GM19035 (cell line): ENCODE measurements around the gene SRSF4.
"Not testable (repeated sequence)": the region's sequence is repeated elsewhere in the genome, so short reads cannot be mapped to it uniquely, and the experiment has no call there.

Experiments used
- ATAC-seq: cut with Tn5 transposase; IDR thresholded peaks from one replicate; pipeline ENCODE4 v1.9.1; 2021; ENCODE audit not compliant: unreplicated experiment

Gene SRSF4

DNA sequence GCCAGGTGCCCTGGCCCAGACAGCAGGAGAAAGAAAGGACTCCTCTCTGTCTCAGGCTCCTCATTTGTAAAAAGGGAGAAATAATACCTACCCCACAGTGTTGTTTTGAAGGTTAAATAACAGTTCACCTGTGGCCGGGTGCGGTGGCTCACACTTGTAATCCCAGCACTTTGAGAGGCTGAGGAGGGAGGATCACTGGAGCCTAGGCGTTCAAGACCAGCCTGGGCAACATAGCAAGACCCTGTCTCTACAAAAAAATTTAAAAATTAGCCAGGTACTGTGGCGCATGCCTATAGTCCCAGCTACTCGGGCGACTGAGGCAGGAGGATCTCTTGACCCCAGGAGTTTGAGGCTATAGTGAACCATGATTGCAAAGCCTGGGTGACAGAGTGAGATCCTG lies 55.5 kb downstream of the SRSF4 start:
- no peak for ATAC-seq

DNA sequence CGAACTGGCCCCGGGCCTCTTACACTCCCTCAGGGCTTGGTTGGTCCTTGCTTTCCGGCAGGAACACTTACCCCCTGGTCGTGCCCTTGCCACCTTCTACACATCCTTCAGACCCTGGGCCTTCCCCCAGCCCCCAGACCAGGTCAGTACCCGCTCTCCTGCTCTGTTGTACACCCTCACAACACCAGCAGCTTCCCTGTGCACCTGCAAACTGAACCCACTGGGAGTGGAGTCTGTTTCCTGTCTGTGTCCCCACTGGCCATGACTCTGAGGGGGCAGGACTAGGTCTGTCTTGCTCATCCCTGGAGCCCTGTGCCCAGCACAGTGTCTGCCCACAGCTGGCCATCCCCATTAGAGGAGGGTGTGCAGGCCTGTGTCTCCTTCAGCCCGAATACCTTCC lies 55.9 kb downstream of the SRSF4 start:
- ATAC-seq: no peak

GRCh38 chr1:29125237-29125641 lies 56.5 kb downstream of the SRSF4 start:
- no peak for ATAC-seq

- no peak for ATAC-seq
Measured at GRCh38 chr1:29124366-29125236, 57.1 kb downstream of the SRSF4 start.

DNA sequence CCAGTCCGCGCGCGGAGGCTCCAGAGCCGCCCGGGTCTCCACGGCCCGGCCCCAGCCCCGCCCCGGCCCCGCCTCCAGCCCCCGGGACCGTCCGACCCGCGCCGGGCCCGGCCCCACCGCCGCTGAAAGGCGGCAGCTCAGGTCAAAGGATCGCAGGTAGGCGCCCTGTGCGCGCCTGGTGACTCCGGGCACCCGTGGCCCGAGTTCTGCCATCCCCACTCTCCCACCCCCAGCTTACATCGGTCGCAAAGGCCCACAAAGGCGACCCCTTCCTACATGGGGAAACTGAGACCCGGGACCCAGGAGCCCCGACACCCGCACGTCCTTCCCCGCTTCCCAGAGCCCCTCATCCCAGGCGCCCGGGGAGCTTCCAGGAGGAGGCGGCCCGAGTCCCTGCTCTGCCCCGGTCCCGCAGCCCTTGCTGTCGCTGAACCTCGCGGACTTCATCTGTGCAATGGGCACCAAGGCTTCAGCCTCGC lies 57.8 kb downstream of the SRSF4 start, which contains the start of gene TMEM200B:
TSS of gene TMEM200B (minus strand) at position 17 of the 479 bp plus-strand sequence. CDS start 2,075 bp downstream, outside the sequence.
- ATAC-seq: no peak

- ATAC-seq: no peak
Measured at GRCh38 chr1:29123053-29123886, 58.4 kb downstream of the SRSF4 start.

- no peak for ATAC-seq
Measured at GRCh38 chr1:29122682-29123052, 59.0 kb downstream of the SRSF4 start.

- ATAC-seq: no peak
Measured at GRCh38 chr1:29121936-29122681, 59.6 kb downstream of the SRSF4 start.

GRCh38 chr1:29121516-29121935 lies 60.2 kb downstream of the SRSF4 start:
- ATAC-seq: no peak

DNA sequence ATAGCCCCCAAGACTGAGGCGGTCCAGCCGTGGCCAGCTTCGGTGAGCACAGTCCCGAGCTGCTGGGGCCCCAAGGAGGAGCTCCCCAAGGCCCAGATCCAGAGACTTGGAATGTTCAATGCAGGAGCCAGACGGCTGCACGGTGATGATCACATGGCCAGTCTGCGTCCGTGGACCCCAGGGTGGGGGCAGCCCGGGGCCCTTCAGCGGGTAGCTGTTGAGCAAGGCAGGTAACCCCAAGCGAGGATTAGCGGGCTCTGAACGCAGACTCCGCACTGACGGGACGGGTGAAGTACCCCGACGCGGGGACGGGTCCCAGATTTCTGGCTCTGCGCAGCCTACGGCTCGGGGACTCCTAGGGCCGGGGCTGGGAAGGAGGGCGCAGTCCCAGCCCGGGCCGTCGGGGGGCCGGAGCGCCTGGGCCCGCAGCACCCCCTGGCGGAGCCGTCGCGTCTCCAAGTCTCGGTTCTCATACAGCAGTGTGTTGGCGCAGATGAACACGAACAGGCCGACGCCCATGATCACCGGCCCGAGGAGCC lies 60.7 kb downstream of the SRSF4 start:
- no peak for ATAC-seq

GRCh38 chr1:29120367-29120766 lies 61.3 kb downstream of the SRSF4 start:
- no peak for ATAC-seq

DNA sequence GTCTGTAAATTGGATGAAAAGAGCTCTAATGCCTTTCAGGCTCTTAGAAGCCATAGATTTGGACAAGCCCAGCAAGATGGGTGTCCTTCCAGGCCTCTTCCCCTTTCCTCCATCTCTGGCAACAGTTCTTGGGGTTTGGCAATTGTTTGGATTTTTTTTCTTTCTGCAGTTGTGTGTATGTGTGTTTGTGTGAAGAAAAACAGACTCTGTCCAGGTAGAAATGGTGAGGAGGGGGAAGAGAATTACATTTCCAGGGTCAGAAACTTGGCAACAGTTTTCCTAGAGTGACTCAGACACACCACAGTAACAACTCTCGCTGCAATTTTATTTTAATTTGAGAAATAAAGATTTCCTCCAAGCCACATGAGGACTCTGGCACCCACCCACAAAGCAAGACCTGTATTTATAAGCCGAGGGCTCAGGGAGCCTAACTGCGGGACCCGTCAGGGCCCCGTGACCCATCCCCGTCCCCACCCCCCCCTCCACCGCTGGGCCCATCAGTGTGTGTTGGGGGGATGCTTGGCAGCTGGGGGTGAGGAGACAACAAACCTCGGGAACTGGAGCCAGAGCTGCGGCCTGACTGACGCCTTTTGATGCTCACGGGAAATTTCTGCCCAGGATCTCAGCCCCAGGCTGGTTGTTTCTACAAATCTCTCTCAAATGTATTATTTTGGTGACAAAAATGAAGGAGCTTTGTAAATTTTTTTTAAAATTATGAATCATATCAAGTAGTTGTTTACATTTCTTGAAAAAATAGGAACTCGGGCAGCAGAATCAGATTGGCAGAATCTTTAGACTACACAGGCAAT lies 62.4 kb downstream of the SRSF4 start:
- ATAC-seq: no peak

DNA sequence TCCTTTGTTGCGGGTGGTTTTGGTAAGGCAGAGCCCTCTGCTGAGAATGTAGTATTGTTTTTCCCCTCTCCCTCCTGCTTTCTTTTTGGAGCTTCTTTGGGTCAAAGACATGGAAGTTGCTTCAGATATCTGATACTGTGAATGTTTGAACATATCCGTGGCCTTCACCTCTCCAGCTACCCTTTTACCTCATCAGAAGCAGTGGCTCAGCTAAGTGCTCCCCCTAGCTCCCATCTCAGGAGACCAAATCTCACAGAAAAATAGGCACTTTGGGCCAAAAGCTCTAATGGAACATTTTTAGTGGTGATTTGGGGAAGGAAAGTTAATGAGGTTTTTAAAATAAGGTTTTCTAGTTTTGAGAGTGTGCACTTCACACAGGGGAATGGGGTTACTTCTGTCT lies 64.3 kb downstream of the SRSF4 start:
- no peak for ATAC-seq

- ATAC-seq: no peak
Measured at GRCh38 chr1:29114654-29115053, 67.0 kb downstream of the SRSF4 start.

DNA sequence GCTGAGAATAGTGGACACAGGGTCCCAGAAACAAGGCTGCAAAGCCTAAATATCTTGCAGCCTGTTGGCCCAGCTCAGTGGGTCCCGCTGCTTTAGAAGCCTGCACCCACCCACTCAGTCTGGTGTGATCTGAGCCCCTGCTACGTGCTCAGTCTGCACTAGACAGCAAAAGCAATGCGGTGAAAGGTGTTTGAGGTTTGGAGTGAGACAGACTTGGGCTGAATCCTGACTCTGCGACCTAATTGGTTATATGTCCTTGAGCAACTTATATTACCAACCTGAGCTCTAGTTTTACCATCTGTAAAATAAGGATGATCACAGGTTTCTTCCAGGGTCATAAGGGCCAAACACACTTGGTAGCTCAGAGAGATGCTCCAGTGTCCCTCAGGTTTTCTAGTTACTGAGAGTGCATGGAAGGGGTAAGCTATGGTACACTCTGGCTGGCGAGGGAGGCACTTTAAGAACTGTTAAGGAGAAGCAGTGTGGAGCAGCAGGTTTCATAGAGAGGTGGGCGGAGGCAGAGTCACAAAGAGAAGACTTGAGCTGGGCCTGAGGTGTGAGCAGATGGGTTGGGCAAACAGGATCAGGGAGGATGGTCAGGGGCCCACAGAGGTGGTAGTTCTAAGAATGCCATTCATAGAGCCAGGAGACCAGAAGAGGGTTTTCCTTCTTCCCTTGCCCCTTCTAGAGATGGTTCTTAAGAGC lies 68.1 kb downstream of the SRSF4 start:
- no peak for ATAC-seq

DNA sequence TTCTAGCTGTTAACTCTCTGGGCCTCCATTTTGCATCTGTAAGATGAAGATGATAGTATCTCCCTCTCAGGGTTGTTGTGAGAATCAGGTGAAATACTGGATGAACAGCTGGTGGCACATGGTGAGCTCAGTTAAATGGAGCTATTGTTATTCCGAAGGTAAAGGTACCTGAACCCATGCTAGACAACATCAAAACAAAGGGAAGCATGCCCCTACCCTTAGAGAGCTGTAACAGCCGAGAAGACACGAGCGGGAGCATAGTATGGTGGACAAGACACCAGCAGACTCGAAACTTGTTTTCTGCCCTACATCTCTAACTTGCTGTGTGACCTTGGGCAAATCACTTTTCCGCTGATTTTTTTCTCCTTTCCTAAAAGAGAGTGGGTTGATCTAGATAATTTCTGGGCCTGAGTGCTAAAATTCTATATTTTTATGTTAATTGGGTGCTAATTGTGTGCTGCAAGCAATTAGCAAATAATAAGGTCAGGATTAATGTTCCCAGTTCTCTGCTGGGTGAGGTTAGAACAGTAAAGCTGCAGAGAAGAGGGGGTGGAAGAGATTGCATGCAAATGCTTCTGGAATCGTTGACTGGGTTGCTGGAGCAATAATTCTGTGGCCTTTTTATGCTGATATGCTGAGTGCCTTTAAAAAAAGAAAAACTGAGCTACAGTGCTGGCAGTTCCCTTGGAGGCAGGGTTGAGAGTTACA lies 68.8 kb downstream of the SRSF4 start:
- no peak for ATAC-seq

DNA sequence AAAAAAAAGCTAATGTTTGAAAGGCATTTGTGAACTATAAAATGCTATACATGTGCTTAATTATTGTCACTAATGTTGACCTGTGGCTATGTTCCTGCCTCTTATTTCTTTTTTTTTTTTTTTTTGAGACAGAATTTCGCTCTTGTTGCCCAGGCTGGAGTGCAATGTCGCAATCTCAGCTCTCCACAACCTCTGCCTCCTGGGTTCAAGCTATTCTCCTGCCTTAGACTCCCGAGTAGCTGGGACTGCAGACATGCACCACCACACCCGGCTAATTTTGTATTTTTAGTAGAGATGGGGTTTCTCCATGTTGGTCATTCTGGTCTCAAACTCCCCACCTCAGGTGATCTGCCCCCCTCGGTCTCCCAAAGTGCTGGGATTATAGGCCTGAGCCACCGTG lies 73.7 kb downstream of the SRSF4 start:
- ATAC-seq: not testable (repeated sequence)

- no peak for ATAC-seq
Measured at GRCh38 chr1:29105822-29106221, 75.9 kb downstream of the SRSF4 start.

DNA sequence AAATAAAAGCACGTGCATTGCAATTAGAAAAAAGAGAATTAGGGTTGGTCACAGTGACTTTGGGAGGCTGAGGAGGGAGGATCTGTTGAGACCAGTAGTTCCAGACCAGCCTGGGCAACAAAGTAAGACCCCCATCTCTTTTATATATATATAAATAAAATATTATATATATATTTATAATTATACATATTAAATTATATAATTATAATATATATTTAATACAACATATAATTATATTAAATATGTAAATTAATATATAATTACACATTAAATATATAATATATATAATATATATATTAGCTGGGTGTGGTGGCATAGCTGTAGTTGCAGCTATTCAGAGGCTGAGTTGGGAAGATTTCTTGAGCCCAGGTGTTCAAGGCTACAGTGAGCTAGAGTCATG lies 81.2 kb downstream of the SRSF4 start:
- ATAC-seq: no peak
